ENCODE measurements around the gene PRDM16. TPM values are rescaled to one million over a fixed set of nuclear protein-coding genes. Genes with fewer than 3 reads are reported as not detected.

PRDM16 gene
- total RNA-seq, 2 experiments from 2014 or later: not detected

DNA sequence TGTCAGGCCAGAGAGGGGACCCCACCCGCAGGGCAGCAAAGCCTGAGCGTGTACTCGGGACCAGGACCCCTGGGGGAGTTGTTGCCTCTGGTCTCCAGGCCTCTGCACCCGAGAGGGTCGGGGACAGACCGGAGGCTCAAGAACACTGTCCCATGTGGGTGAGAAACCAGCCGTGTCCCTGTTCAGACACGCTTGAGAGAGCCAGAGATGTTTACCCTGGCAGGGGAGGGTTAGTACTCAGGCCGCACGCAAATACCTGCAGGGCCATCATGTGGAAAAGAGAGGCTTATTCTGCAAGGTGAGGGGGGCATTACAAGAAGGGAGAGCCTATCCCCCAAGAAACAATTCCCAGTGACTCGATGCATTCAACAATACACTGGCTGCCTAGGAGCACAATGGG is 311.5 kb downstream of the PRDM16 start:
- no peak for TF ChIP-seq CTCF (conservative IDR thresholded peaks at IDR 0.05; ENCODE audit: low read length)
- no peaks in the 10 kb centered on the region for H3K79me2 ChIP-seq (ENCODE audit: insufficient read depth, low read depth, low read length)
- H3K36me3 ChIP-seq (ENCODE audit: insufficient read depth, low read length): no peaks in the 10 kb centered on the region
- DNase-seq (ENCODE audit: low spot score): no peak
- CTCF ChIA-PET (ENCODE audit: unreplicated experiment): no interaction called here
- POLR2A ChIA-PET: no interaction called here
- H2AFZ ChIP-seq (ENCODE audit: low read length): no peak overlapping the region
- no peaks in the 10 kb centered on the region for H3K4me1 ChIP-seq (ENCODE audit: insufficient read depth, low read length, poor library complexity, severe bottlenecking)
- no peaks in the 10 kb centered on the region for H3K9me3 ChIP-seq (ENCODE audit: low read length)
- no peak overlapping the region for H3K4me3 ChIP-seq (ENCODE audit: low read depth, low read length, poor library complexity, severe bottlenecking)
- no peaks in the 10 kb centered on the region for H3K9me2 ChIP-seq (ENCODE audit: insufficient read depth, low read length)
- H3K27ac ChIP-seq (ENCODE audit: low read depth, low read length, poor library complexity, severe bottlenecking): no peak overlapping the region
- no TSS peak for BruUV-seq (replicated peaks)
- H3K4me2 ChIP-seq (ENCODE audit: low read length): no peak overlapping the region
- intact Hi-C loops (cut with micrococcal nuclease; ENCODE audit: unreplicated experiment): no loop called here
- H4K20me1 ChIP-seq (ENCODE audit: insufficient read depth, low read length): no peaks in the 10 kb centered on the region

GRCh38 chr1:3381901-3382300 is 312.9 kb downstream of the PRDM16 start:
- CTCF ChIA-PET (ENCODE audit: unreplicated experiment): no interaction called here
- no peak overlapping the region for H3K27ac ChIP-seq (ENCODE audit: low read depth, low read length, poor library complexity, severe bottlenecking)
- POLR2A ChIA-PET: no interaction called here
- no peaks in the 10 kb centered on the region for H3K9me2 ChIP-seq (ENCODE audit: insufficient read depth, low read length)
- no peak overlapping the region for H3K4me2 ChIP-seq (ENCODE audit: low read length)
- TF ChIP-seq CTCF (conservative IDR thresholded peaks at IDR 0.05; ENCODE audit: low read length) (no peak), EZH2phosphoT487 (IDR thresholded peaks at IDR 0.05; ENCODE audit: borderline replicate concordance, low read depth, low read length) (no peak)
- intact Hi-C loops (cut with micrococcal nuclease; ENCODE audit: unreplicated experiment): no loop called here
- no TSS peak for BruUV-seq (replicated peaks)
- no peak overlapping the region for H2AFZ ChIP-seq (ENCODE audit: low read length)
- H3K9me3 ChIP-seq (ENCODE audit: low read length): no peaks in the 10 kb centered on the region
- H3K79me2 ChIP-seq (ENCODE audit: insufficient read depth, low read depth, low read length): no peaks in the 10 kb centered on the region
- H3K4me1 ChIP-seq (ENCODE audit: insufficient read depth, low read length, poor library complexity, severe bottlenecking): no peaks in the 10 kb centered on the region
- H3K36me3 ChIP-seq (ENCODE audit: insufficient read depth, low read length): no peaks in the 10 kb centered on the region
- H4K20me1 ChIP-seq (ENCODE audit: insufficient read depth, low read length): no peaks in the 10 kb centered on the region
- DNase-seq (ENCODE audit: low spot score): no peak
- H3K4me3 ChIP-seq (ENCODE audit: low read depth, low read length, poor library complexity, severe bottlenecking): no peak overlapping the region

DNA sequence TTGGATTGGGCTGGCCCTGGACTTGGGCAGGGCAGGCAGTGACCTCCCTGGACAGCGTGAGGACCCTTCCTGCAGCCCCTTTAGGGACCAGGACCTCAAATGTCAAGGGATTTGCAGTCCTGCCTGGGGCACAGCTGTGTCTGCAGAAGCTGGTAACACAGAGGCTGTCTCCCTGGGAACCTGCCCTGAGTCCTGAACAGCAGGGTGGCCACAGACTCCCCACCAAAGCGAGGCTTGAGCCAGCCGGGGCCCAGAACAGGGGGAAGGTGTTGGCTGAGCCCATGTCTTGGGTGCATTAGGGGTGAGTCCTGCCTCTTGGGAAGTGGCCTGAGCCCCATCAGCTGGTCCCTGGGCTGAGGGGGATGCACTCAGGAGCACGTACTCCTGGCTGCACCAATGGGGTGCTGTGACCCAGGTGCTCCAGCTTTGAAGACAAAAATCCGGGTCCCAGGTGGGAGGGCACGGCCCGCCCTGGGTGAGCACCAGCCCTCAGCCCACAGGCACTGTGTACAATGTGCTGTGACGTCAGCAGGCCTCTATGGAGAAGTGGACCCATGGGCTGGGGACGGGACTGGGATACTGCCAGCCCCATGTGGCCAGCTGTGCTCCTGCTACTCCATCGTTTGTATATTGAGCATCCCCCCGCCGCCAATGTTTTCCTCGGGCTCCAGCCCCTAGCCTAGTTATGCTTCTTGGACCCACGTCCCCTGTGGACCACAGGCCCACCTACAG is 313.5 kb downstream of the PRDM16 start:
- Histone ChIP-seq H3K9me3 (ENCODE audit: low read length) (no peaks in the 10 kb centered on the region), H3K4me1 (ENCODE audit: insufficient read depth, low read length, poor library complexity, severe bottlenecking) (no peaks in the 10 kb centered on the region), H4K20me1 (ENCODE audit: insufficient read depth, low read length) (no peaks in the 10 kb centered on the region), H3K36me3 (ENCODE audit: insufficient read depth, low read length) (no peaks in the 10 kb centered on the region), H3K4me2 (ENCODE audit: low read length) (no peak overlapping the region), H3K79me2 (ENCODE audit: insufficient read depth, low read depth, low read length) (no peaks in the 10 kb centered on the region), H3K4me3 (ENCODE audit: low read depth, low read length, poor library complexity, severe bottlenecking) (no peak overlapping the region), H3K9me2 (ENCODE audit: insufficient read depth, low read length) (no peaks in the 10 kb centered on the region), H3K27ac (ENCODE audit: low read depth, low read length, poor library complexity, severe bottlenecking) (no peak overlapping the region), H2AFZ (ENCODE audit: low read length) (no peak overlapping the region)
- no TSS peak for BruUV-seq (replicated peaks)
- POLR2A ChIA-PET: no interaction called here
- intact Hi-C loops (cut with micrococcal nuclease; ENCODE audit: unreplicated experiment): no loop called here
- TF ChIP-seq EZH2phosphoT487 (IDR thresholded peaks at IDR 0.05; ENCODE audit: borderline replicate concordance, low read depth, low read length): no peak
- no peak for TF ChIP-seq CTCF (conservative IDR thresholded peaks at IDR 0.05; ENCODE audit: low read length)
- CTCF ChIA-PET (ENCODE audit: unreplicated experiment): interaction anchor here (0.5 kb wide), 1 partner anchor 25 kb away, joined by 3 read pairs; no protein-coding TSS in a partner anchor
- no peak for DNase-seq (ENCODE audit: low spot score)
